ENCODE data around the gene GPAM. TPM values are rescaled to one million over a fixed set of nuclear protein-coding genes. Genes with fewer than 3 reads are reported as not detected.
"Not testable (repeated sequence)": the region's sequence is repeated elsewhere in the genome, so short reads cannot be mapped to it uniquely, and the experiment has no call there.

GPAM gene
- total RNA-seq, 1 donor from 2014 or later: 5.2 TPM

DNA sequence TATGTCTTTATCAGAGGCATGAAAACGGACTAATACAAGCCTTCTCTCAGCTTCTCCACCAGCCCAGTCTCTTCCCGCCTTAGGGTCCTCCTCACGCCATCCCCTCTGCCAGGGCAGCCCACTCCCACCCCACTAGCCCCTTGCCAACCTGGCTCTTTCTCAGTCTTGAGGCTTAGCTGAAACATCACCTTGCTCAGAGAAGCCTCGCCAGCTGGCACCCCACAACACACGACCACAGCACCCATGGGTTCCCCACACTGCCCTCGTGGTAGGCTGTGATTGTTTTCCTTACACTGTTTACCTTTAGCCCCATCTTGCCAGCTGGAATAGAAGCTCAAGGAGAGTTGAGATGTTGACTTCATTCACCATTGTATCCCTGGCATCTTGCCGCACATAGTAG is 44.4 kb downstream of the GPAM start:
- no peak for DNase-seq (ENCODE audit: extremely low read depth, low read depth, low spot score)

DNA sequence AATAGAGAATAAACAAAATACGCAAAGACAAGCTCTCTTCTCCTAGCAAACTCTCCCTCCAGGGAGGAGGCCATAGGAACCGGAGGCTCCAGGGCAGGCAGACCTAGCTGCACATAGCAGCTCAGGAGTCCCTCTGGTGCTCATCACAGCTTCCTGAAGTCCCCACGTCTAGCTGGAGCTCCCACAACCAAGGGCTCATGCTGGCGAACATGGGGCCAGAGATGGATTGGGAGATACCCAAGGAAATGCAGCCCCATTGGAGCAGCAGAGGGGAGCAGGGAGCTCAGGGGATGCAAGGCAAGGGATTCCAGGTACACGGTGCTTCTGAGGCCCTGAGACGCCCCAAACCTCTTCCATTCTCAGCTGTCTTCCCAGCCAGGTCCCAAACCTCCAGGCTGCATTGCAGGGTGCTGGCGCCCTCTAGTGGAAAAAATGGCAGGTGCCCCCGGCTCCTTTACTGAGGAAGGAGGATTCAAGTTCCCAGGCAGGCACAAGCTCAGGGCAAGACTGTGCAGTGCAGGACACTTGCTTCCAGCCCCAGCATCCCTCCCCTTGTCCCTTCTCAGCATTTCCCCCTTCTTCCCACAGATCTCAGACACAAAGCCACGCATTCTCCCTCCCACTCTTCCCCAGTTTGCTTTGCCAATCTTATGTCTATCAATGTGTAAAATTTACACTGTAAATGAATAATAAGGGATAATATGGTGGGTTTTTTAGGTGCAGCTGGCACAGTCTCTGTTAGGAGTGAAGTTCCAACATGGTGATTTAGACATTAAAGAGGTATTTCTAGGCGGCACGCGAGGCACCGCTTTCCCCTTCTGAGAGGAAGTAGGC is 46.2 kb downstream of the GPAM start:
- DNase-seq (ENCODE audit: extremely low read depth, low read depth, low spot score): peak; percentile 10

DNA sequence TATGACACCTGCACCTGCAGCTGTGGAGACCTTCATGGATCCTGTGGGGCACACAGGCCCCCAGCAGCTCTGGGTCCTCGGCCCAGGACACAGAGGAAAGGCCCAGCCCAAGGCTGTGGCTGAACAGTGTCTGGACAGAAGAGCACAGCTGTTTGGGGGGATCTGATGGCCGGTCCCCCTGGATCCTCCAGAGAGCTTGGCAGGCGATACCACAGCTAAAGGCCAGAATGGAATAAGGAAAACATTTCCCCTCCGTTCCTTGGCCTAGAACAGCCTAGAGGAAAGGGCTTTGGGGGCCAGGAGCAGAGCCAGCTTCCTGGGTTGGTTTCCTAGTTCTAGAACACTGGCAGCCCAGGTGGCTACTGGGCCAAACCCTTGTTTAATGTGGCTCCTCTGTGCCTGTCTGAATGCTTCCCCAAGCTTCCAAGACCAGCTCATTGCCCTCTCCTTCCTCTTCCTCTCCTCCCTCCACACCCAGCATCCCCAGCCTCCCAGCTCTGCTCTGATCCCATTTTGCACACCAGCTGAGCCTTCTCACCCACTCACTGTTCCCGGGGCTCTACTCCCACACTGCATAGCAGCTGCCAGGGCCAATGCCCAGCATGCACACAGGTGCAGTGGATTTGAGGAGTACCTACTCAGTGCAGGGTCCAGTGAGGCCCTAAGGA is 46.9 kb downstream of the GPAM start:
- no peak for DNase-seq (ENCODE audit: extremely low read depth, low read depth, low spot score)

DNA sequence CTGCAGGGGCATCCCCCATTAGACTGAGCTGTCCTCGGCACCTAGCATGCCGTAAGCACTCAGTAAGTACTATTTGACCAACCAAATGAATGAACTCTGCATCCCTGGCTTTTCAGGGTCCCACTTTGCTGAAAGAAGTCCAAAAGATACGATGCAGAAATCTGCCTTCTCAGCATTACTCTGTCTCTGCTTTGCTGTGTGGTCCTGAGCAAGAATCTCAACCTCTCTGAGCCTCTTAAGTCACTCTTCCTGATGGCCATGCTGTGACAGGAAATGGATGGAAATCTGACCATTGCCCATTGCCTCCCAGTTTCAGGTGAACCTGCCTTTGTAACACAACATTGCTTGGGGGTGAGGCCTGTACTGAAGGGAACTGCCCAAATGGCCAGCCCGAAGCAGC is 48.0 kb downstream of the GPAM start:
- DNase-seq (ENCODE audit: extremely low read depth, low read depth, low spot score): no peak

DNA sequence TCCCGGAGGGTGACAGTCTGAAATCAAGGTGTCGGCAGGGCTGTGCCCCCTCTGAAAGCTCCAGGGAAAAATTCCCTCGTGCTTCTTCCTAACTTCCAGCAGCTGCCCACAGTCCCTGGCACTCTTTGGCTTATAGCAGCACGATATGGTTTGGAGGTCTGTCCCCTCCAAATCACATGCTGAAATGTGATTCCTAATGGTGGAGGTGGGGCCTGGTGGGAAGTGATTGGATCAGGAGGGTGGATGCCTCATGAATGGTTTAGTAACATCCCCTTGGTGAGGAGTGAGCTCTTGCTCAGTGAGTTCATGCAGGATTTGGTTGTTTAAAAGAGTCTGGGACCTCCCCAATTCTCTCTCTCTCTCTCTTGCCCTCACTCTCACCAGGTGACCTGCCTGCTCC is 51.1 kb downstream of the GPAM start:
- no peak for DNase-seq (ENCODE audit: extremely low read depth, low read depth, low spot score)

DNA sequence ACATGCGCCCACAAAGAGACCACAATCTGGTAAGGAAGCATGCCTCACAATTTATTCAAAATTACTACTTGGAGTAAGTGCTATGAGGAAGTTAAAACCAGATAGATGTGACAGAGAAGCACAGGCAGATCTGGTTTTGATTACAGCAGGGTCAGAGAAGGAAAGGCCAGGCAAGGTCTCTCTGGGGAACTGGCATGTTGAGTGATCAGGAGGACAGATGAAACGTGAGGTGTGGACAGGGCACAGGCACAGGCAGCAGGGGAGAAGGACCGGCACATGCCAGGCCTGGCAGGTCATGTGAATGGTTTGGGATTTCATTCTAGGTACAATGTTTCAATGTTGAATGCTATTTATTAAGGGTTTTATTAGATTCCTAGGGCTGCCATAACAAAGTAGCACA is 51.6 kb downstream of the GPAM start:
- DNase-seq (ENCODE audit: extremely low read depth, low read depth, low spot score): no peak

DNA sequence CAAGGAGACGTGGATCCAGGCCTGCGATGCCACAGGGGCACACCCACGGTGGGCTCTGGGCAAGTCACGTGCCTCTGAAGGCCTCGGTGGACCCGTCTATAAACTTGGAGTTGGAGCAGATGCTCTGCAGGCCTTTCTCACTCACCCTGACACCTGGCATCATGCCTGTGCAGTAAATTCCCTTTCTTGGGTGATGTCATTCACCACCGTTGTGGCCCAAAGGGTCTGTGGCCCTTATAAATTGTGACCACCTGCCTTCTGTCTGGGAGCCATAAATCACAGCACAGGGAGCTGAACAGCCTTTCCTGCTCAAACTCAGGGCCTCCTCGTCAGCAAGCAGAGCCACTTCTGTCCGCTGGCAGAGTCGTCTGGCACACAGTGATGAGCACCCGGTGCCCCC is 52.2 kb downstream of the GPAM start:
- DNase-seq (ENCODE audit: extremely low read depth, low read depth, low spot score): no peak

DNA sequence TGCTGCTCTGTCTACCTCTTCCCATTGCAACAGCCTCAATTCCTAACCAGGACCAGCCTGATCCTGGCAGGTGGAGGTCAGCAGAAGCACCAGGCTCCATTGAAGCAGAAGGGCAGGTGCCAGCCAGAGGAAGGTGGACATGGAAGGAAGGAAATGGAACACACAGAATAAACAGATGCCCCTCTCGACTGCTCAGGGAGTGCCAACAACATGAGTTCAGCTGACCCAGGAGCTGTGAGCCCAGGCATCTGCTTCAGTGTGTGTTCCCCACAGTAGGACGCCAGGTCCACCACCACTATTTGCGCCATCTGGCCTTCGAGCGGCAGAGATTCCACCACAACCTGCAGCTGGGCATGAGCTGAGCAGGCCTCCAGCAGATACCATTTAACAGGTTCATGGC is 56.7 kb downstream of the GPAM start:
- DNase-seq (ENCODE audit: extremely low read depth, low read depth, low spot score): no peak

DNA sequence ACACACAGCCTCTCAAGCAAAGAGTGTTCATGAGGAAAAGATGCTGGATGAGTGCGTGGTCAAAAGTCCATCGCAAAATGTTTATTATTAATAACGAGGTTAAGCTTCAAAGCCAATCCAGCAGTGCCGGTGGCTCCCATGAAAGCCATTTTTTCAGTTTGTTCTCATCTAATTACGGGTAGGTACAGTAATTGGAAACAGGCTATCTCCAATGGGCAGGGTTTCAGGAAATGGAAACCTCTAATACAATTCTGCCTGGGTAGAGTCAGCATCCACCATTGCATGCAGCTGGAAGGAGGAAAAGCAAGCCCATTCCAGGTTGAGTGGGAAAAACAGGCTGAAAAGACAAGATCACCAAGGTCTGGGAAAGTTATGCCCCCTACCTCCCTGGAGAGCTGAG is 57.4 kb downstream of the GPAM start:
- no peak for DNase-seq (ENCODE audit: extremely low read depth, low read depth, low spot score)

DNA sequence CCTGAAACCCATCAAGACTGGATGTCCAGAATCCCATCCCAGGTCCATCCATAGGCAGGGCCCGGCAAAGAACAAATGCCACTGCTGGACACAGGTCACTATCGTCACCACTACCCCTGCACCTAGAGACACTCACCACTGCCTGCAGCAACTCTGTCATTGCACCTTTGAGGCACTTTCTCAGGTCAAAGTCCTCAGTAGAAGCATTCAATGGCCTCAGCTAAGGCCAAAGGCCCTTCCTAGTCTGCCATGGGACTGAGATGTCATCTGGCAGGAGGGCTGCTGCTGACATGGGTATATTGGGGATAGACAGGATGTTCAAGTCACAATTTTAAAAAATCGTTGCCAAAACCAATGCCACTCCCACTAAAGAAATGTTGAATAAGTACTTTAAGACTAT is 58.7 kb downstream of the GPAM start:
- no peak for DNase-seq (ENCODE audit: extremely low read depth, low read depth, low spot score)

DNA sequence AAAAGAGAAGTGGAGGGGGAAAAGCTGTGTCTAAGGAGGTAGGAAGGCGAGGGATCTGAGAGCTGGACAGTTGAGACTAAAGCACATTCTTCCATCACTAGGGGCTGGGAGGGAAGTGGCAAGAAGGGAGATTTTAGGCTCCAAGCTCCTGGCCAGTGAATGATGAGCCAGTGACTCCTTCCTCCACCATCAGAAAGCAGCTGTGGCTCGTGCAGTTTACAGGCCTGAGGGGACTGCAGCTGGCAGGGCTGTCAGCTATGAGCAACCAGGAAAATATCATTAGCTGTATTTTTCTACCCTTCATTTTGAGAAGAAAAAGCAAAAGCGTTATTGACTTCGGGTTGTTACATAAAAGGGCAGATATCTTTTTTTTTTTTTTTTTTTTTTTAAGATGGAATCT is 60.7 kb downstream of the GPAM start:
- DNase-seq (ENCODE audit: extremely low read depth, low read depth, low spot score): no peak

DNA sequence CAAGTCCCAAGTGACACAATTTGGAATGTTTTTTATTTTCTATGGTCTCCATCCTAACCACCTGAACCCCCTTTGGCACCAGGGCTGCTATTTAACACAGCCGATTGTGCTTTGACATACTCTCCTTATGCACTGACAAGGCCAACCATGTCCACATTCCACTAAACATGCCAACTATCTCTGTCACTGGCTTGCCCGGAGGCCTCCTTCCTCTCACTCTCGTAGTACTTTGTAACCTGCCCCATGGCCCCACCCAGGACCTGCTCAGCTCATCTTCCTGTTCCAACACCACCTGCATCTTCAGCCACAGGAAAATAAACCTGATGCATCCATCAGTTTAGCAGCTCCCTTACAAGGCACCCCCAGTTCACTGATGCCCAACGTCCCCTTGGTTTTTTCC is 63.1 kb downstream of the GPAM start:
- DNase-seq (ENCODE audit: extremely low read depth, low read depth, low spot score): no peak

DNA sequence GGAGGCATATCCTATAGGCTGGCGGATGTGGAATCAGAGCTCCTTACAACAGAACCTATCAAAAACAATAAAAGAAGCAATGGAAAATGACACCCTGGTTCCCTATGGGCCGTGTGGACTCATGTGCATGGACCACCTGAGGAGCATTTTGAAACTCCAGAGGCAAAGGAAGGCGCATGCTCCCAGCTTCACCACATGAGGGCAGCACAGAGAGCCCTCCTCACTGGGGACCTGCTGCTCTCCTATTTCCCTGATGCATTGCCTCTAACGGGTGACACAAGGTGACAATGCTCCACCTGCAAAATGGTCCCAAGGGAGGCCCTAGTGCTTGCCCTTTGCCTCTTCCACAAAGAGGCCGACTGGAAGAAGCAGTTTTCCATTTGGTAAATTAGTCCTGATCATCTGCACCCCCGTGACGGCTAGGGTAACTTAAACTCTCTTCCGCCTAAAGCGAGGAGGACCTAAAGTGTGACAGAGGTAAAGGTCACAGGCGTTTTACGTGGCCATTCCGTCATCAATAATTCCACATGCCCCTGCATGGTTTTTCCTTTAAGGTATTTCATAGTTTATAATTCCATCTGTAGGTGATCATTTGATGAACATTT is 67.7 kb downstream of the GPAM start:
- DNase-seq (ENCODE audit: extremely low read depth, low read depth, low spot score): no peak

DNA sequence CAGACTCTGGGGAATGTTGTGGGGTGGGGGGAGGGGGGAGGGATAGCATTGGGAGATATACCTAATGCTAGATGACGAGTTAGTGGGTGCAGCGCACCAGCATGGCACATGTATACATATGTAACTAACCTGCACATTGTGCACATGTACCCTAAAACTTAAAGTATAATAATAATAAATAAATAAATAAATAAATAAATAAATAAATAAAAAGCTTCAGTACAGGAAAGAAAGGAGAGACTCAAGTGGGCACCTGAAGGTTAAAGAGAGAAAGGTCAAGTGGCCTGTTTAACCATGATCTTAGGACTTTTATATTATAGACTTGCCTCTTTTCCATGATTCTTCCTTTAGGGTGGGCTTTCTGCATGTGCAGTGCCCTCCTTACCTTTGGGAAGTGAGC is 73.8 kb downstream of the GPAM start:
- not testable (repeated sequence) for DNase-seq (ENCODE audit: extremely low read depth, low read depth, low spot score)

Other genes with a start within 250 kb of the GPAM start
- gene TECTB, start 99.6 kb upstream of the GPAM start, total RNA-seq: not detected in 2 replicates
- 22.5 and 24.7 TPM in 2 replicates for gene ACSL5, start 190.4 kb upstream of the GPAM start, total RNA-seq

Data from glomerular endothelial cell (primary cell).